GM18498 (cell line): ENCODE measurements around the gene TARS3.
"Not testable (repeated sequence)": the region's sequence is repeated elsewhere in the genome, so short reads cannot be mapped to it uniquely, and the experiment has no call there.

Source experiments
- ATAC-seq: cut with Tn5 transposase; IDR thresholded peaks from one replicate; pipeline ENCODE4 v1.9.1; 2021; ENCODE audit warnings: mild to moderate bottlenecking, moderate library complexity; ENCODE audit not compliant: unreplicated experiment

Gene TARS3

GRCh38 chr15:101723874-101724674, at the start of gene TARS3:
Gene TARS3 (minus strand): TSS chr15:101724473. CDS start chr15:101724387, 86 bp downstream.
- peak; percentile 89 for ATAC-seq

- ATAC-seq = no peak
Observed at GRCh38 chr15:101773496-101774100, 49.3 kb upstream of the TARS3 start.

GRCh38 chr15:101772921-101773320, 48.6 kb upstream of the TARS3 start:
- ATAC-seq = no peak

GRCh38 chr15:101767083-101767640, 42.9 kb upstream of the TARS3 start:
- ATAC-seq = not testable (repeated sequence)

GRCh38 chr15:101765772-101766456, 41.6 kb upstream of the TARS3 start:
- no peak for ATAC-seq

- ATAC-seq = not testable (repeated sequence)
Observed at GRCh38 chr15:101765340-101765671, 41.0 kb upstream of the TARS3 start.

GRCh38 chr15:101764669-101765339, 40.5 kb upstream of the TARS3 start:
- ATAC-seq = not testable (repeated sequence)

- peak; percentile 30 for ATAC-seq
Observed at GRCh38 chr15:101746716-101747082, 22.4 kb upstream of the TARS3 start.

- not testable (repeated sequence) for ATAC-seq
Observed at GRCh38 chr15:101734837-101735236, 10.6 kb upstream of the TARS3 start.

- no peak for ATAC-seq
Observed at GRCh38 chr15:101733545-101733944, 9.3 kb upstream of the TARS3 start.

- ATAC-seq = no peak
Observed at GRCh38 chr15:101732772-101733171, 8.5 kb upstream of the TARS3 start.

GRCh38 chr15:101731746-101732145, 7.5 kb upstream of the TARS3 start:
- no peak for ATAC-seq

GRCh38 chr15:101727186-101727585, 2.9 kb upstream of the TARS3 start:
- ATAC-seq = no peak

GRCh38 chr15:101725073-101725472, 800 bp upstream of the TARS3 start:
- ATAC-seq = no peak

- ATAC-seq = no peak
Observed at GRCh38 chr15:101724675-101725005, 367 bp upstream of the TARS3 start.

- peak; percentile 35 for ATAC-seq
Observed at GRCh38 chr15:101723171-101723873, 951 bp downstream of the TARS3 start.

- ATAC-seq = no peak
Observed at GRCh38 chr15:101718896-101719295, 5.4 kb downstream of the TARS3 start.

GRCh38 chr15:101712078-101712477, 12.2 kb downstream of the TARS3 start:
- ATAC-seq = no peak

- ATAC-seq = no peak
Observed at GRCh38 chr15:101710806-101711205, 13.5 kb downstream of the TARS3 start.

GRCh38 chr15:101709466-101709865, 14.8 kb downstream of the TARS3 start:
- no peak for ATAC-seq

GRCh38 chr15:101707983-101708382, 16.3 kb downstream of the TARS3 start:
- no peak for ATAC-seq
